MM.1S (cell line): Measurements from ENCODE around the gene CNBD2.

Source experiments
- DNase-seq: peaks from one replicate; pipeline ENCODE4 v3.0.0-alpha.2; 2015
- H2AFZ ChIP-seq: fragments of 300-600 bp; sonication (generic); 2 replicates; pipeline ENCODE4 v1.6.0; 2016; ENCODE audit warnings: antibody characterized with exemption, low read length
- H3F3A ChIP-seq: fragments of 300-600 bp; sonication (generic); 2 replicates; pipeline ENCODE4 v1.6.1; 2016; ENCODE audit warnings: mild to moderate bottlenecking, antibody characterized with exemption, low read length, moderate library complexity, mixed read lengths; ENCODE audit not compliant: insufficient read depth
- H3K27ac ChIP-seq: fragments of 300-600 bp; sonication (generic); 2 replicates; pipeline ENCODE4 v1.5.1; 2016; ENCODE audit warnings: mild to moderate bottlenecking, low read length
- H3K27me3 ChIP-seq: fragments of 300-600 bp; sonication (generic); replicated peaks from 2 replicates; pipeline ENCODE4 v1.6.0; 2016; ENCODE audit warnings: low read length; ENCODE audit not compliant: insufficient read depth
- H3K36me3 ChIP-seq: fragments of 300-600 bp; sonication (generic); replicated peaks from 2 replicates; pipeline ENCODE4 v1.6.1; 2016; ENCODE audit warnings: mild to moderate bottlenecking, low read length, mixed read lengths; ENCODE audit not compliant: insufficient read depth
- H3K4me1 ChIP-seq: fragments of 300-600 bp; sonication (generic); 2 replicates; pipeline ENCODE4 v1.6.1; 2016; ENCODE audit warnings: low read length, mixed read lengths
- H3K4me2 ChIP-seq: fragments of 300-600 bp; sonication (generic); 2 replicates; pipeline ENCODE4 v1.6.0; 2016; ENCODE audit warnings: low read depth, low read length
- H3K4me3 ChIP-seq: fragments of 300-600 bp; sonication (generic); 2 replicates; pipeline ENCODE4 v1.5.1; 2016; ENCODE audit warnings: low read length, mixed read lengths
- H3K79me2 ChIP-seq: fragments of 300-600 bp; sonication (generic); 2 replicates; pipeline ENCODE4 v1.6.1; 2016; ENCODE audit warnings: mixed run types, low read length, mixed read lengths
- H3K9ac ChIP-seq: fragments of 300-600 bp; sonication (generic); 2 replicates; pipeline ENCODE4 v1.6.1; 2016; ENCODE audit warnings: low read length, mixed read lengths
- H3K9me2 ChIP-seq: fragments of 300-600 bp; sonication (generic); replicated peaks from 2 replicates; pipeline ENCODE4 v1.6.1; 2016; ENCODE audit warnings: mild to moderate bottlenecking, low read length, mixed read lengths; ENCODE audit not compliant: insufficient read depth
- H3K9me3 ChIP-seq: fragments of 300-600 bp; sonication (generic); replicated peaks from 2 replicates; pipeline ENCODE4 v1.6.1; 2016; ENCODE audit warnings: mild to moderate bottlenecking, low read length, mixed read lengths; ENCODE audit not compliant: insufficient read depth
- H4K20me1 ChIP-seq: fragments of 300-600 bp; sonication (generic); 2 replicates; pipeline ENCODE4 v1.6.1; 2016; ENCODE audit warnings: mild to moderate bottlenecking, low read length, moderate library complexity, mixed read lengths; ENCODE audit not compliant: insufficient read depth
- CTCF ChIP-seq: fragments of 300-600 bp; sonication (generic); IDR thresholded peaks from 2 replicates; pipeline ENCODE4 v1.5.1; 2016; ENCODE audit warnings: antibody characterized with exemption, low read length, mixed read lengths
- EZH2 ChIP-seq: fragments of 300-600 bp; sonication (generic); optimal IDR thresholded peaks from 2 replicates; pipeline ENCODE3; 2017; ENCODE audit warnings: low read depth, mild to moderate bottlenecking, antibody characterized with exemption, low read length, mixed read lengths
- EZH2phosphoT487 ChIP-seq: fragments of 300-600 bp; sonication (generic); IDR thresholded peaks from 2 replicates; pipeline ENCODE4 v1.6.1; 2018; ENCODE audit warnings: antibody characterized with exemption, low read length

Gene CNBD2

GRCh38 chr20:35981969-35982368 lies 13.6 kb downstream of the CNBD2 start:
- no peak overlapping the region for H2AFZ ChIP-seq
- H3K79me2 ChIP-seq = no peaks in the 10 kb centered on the region
- H3K9me3 ChIP-seq = no peaks in the 10 kb centered on the region

DNA sequence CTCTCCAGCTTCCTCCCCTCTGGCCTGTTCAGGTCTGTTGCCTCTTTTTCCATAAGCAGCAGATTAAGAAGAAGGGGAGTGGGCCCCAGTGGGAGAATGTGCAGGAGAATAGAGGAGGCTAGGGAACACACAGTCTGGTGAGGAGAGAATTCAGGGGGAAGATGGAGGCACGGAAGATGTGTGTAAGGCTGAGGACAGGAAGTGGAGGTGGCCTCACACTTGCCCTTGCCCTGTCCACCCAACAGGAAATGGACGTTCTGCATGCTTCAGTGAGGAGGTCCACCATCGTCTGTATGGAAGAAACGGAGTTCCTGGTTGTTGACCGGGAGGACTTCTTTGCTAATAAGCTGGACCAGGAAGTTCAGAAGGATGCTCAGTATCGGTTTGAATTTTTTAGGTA lies 16.0 kb downstream of the CNBD2 start:
- Histone ChIP-seq H3K36me3 (no peaks in the 10 kb centered on the region), H3K4me2 (no peak overlapping the region), H3F3A (no peaks in the 10 kb centered on the region), H3K9ac (no peak overlapping the region), H3K27ac (no peak overlapping the region), H2AFZ (no peak overlapping the region), H4K20me1 (no peaks in the 10 kb centered on the region), H3K79me2 (no peaks in the 10 kb centered on the region), H3K27me3 (0 out of 2 replicates have a peak, but pooled peaks cover 4% of the 10 kb centered on the region), H3K9me2 (no peaks in the 10 kb centered on the region), H3K4me1 (no peaks in the 10 kb centered on the region), H3K4me3 (no peak overlapping the region), H3K9me3 (no peaks in the 10 kb centered on the region)
- TF ChIP-seq EZH2 (no peak), EZH2phosphoT487 (no peak), CTCF (no peak)
- DNase-seq = no peak

More at GRCh38 chr20:35981969-35982368, 13.6 kb downstream of the CNBD2 start:
- no peaks in the 10 kb centered on the region for H4K20me1 ChIP-seq
- no peaks in the 10 kb centered on the region for H3K27me3 ChIP-seq
- no peaks in the 10 kb centered on the region for H3F3A ChIP-seq
- DNase-seq = no peak
- H3K9ac ChIP-seq = no peak overlapping the region
- no peak overlapping the region for H3K27ac ChIP-seq
- no peak overlapping the region for H3K4me3 ChIP-seq
- H3K4me1 ChIP-seq = no peaks in the 10 kb centered on the region
- no peaks in the 10 kb centered on the region for H3K9me2 ChIP-seq
- TF ChIP-seq EZH2 = no peak
- TF ChIP-seq EZH2phosphoT487 = no peak
- TF ChIP-seq CTCF = no peak
- no peak overlapping the region for H3K4me2 ChIP-seq
- H3K36me3 ChIP-seq = no peaks in the 10 kb centered on the region

DNA sequence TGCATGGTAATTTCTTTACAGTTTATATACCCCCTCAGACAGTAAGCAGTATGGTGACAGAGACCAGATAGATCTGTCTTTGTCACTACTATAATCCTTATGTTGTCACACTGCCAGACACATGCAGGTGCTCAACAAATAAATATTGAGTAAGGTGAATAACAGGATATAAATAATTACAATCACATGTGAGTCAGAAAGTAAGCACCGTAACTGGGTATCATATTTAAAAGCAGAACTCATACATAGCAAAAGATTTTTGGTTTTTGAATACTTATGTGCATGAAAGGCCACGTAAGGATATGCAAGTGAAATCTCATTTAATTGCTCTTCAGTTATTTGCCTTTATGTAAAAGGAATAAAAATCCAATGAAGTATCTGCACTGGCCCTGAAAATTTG lies 17.4 kb downstream of the CNBD2 start:
- TF ChIP-seq EZH2 (no peak), CTCF (no peak), EZH2phosphoT487 (no peak)
- Histone ChIP-seq H3K9me2 (no peaks in the 10 kb centered on the region), H3K36me3 (no peaks in the 10 kb centered on the region)

More for the DNA sequence above, 17.4 kb downstream of the CNBD2 start:
- DNase-seq = no peak
- H3K4me3 ChIP-seq = no peak overlapping the region
- no peaks in the 10 kb centered on the region for H3K9me3 ChIP-seq
- no peak overlapping the region for H3K9ac ChIP-seq
- no peaks in the 10 kb centered on the region for H3K4me1 ChIP-seq
- H3K4me2 ChIP-seq = no peak overlapping the region
- 0 out of 2 replicates have a peak, but pooled peaks cover 4% of the 10 kb centered on the region for H3K27me3 ChIP-seq
- no peaks in the 10 kb centered on the region for H3F3A ChIP-seq
- H3K79me2 ChIP-seq = no peaks in the 10 kb centered on the region
- no peaks in the 10 kb centered on the region for H4K20me1 ChIP-seq
- no peak overlapping the region for H2AFZ ChIP-seq
- no peak overlapping the region for H3K27ac ChIP-seq
